GM12878 (cell line): ENCODE results near the gene IRF8. TPM values are rescaled to one million over a fixed set of nuclear protein-coding genes. Genes with fewer than 3 reads are reported as not detected.

Experiments
- ATAC-seq: fragments of 200-7000 bp; cut with Tn5 transposase; 3 replicates; pipeline ENCODE4 v1.9.1; 2020; ENCODE audit warnings: mild to moderate bottlenecking, moderate library complexity
- BruUV-seq: library from RNA; stranded (reverse); fragments of 400-500 nt; replicated peaks from 2 replicates; lab custom pipeline; 2021; lab: Mats Ljungman, UMichigan
- CTCF ChIA-PET: fragments of 300-600 bp; sonication (Branson Sonifier 250); formaldehyde crosslinking; extraction: SDS; loops from one replicate; lab custom pipeline; 2021; ENCODE audit warnings: inconsistent platforms; lab: Yijun Ruan, JAX
- POLR2A ChIA-PET: fragments of 350-600 bp; formaldehyde crosslinking; extraction: SDS; loops from one replicate; lab custom pipeline; 2021; ENCODE audit warnings: inconsistent platforms; lab: Charles Lee
- RAD21 ChIA-PET: fragments of 300-600 bp; sonication (Branson Sonifier 250); formaldehyde crosslinking; loops from one replicate; lab custom pipeline; 2023; ENCODE audit warnings: antibody characterized with exemption; ENCODE audit not compliant: unreplicated experiment; lab: Charles Lee
- SMC1A ChIA-PET: fragments of 300-600 bp; sonication (Branson Sonifier 250); formaldehyde crosslinking; loops from one replicate; lab custom pipeline; 2023; ENCODE audit not compliant: unreplicated experiment, uncharacterized antibody; lab: Charles Lee
- DNase-seq: peaks from one replicate; pipeline ENCODE4 v3.0.0-alpha.2; 2011; ENCODE audit warnings: low read depth, low spot score
- FAIRE-seq: peaks from 3 replicates; lab custom pipeline; 2011; peaks lifted over from hg19 to GRCh38; lab: Jason Lieb, UNC
- H2AFZ ChIP-seq: 2 replicates; pipeline ENCODE4 v1.6.0; 2011; ENCODE audit warnings: low read depth, low read length, control low read depth; ENCODE audit not compliant: control insufficient read depth
- H3K27ac ChIP-seq: 2 replicates; pipeline ENCODE4 v1.5.1; 2011; ENCODE audit warnings: control low read depth; ENCODE audit not compliant: control insufficient read depth, insufficient read depth
- H3K27me3 ChIP-seq, 2 experiments: replicated peaks in 1 of 2; 2 replicates each; pipeline versions ENCODE4 v1.6.0 to v1.6.1; 2011; ENCODE audit warnings: low read length in 1 of 2; ENCODE audit not compliant: control insufficient read depth in 2 of 2, insufficient read depth in 2 of 2
- H3K36me3 ChIP-seq, 2 experiments: 2 replicates each; pipeline ENCODE4 v1.5.1; 2011; ENCODE audit warnings: low read length in 1 of 2; ENCODE audit not compliant: control insufficient read depth in 2 of 2, insufficient read depth in 2 of 2
- H3K4me1 ChIP-seq: 2 replicates; pipeline ENCODE4 v1.6.1; 2011; ENCODE audit warnings: mild to moderate bottlenecking, low read length, moderate library complexity, mixed read lengths; ENCODE audit not compliant: control insufficient read depth, insufficient read depth
- H3K4me2 ChIP-seq: 2 replicates; pipeline ENCODE4 v1.6.0; 2011; ENCODE audit warnings: control low read depth; ENCODE audit not compliant: control insufficient read depth, insufficient read depth
- H3K4me3 ChIP-seq: fragments of 200-600 bp; sonication (generic); 2 replicates; pipeline ENCODE4 v1.5.1; 2016
- H3K79me2 ChIP-seq: 2 replicates; pipeline ENCODE4 v1.6.0; 2011; ENCODE audit warnings: low read length; ENCODE audit not compliant: control insufficient read depth, insufficient read depth
- H3K9ac ChIP-seq: 2 replicates; pipeline ENCODE4 v1.8.0; 2011; ENCODE audit warnings: low read length, control low read depth, mixed read lengths; ENCODE audit not compliant: control insufficient read depth, insufficient read depth
- H3K9me3 ChIP-seq: replicated peaks from 3 replicates; pipeline ENCODE4 v1.5.1; 2011; ENCODE audit warnings: mild to moderate bottlenecking, low read length; ENCODE audit not compliant: control insufficient read depth, insufficient read depth
- H4K20me1 ChIP-seq: 2 replicates; pipeline ENCODE4 v1.6.0; 2011; ENCODE audit not compliant: control insufficient read depth, insufficient read depth
- ESRRA ChIP-seq: IDR thresholded peaks from 2 replicates; pipeline ENCODE4 v1.6.1; 2012; ENCODE audit warnings: mild to moderate bottlenecking, low read length, improper control_type of control experiment
- IKZF2 ChIP-seq, 2 experiments: fragments of 450-650 bp; IDR thresholded peaks; 2 replicates each; pipeline ENCODE4 v1.6.1; 2017; ENCODE audit warnings: mild to moderate bottlenecking in 2 of 2, moderate library complexity in 2 of 2
- JUNB ChIP-seq: IDR thresholded peaks from 2 replicates; pipeline ENCODE4 v1.6.1; 2016; ENCODE audit warnings: antibody characterized with exemption, mild to moderate bottlenecking
- MYB ChIP-seq: fragments of 150-350 bp; IDR thresholded peaks from 2 replicates; pipeline ENCODE4 v1.6.1; 2014; ENCODE audit warnings: mild to moderate bottlenecking, low read depth, low read length, borderline replicate concordance
- NBN ChIP-seq: fragments of 450-650 bp; IDR thresholded peaks from 2 replicates; pipeline ENCODE4 v1.6.1; 2016
- NR2C2 ChIP-seq: IDR thresholded peaks from 2 replicates; pipeline ENCODE4 v1.6.1; 2011; ENCODE audit warnings: borderline replicate concordance, low read depth; ENCODE audit not compliant: control insufficient read depth, insufficient read length
- RUNX3 ChIP-seq: IDR thresholded peaks from 2 replicates; pipeline ENCODE4 v1.6.1; 2012; ENCODE audit warnings: low read length, inconsistent platforms
- SPI1 ChIP-seq: IDR thresholded peaks from 2 replicates; pipeline ENCODE4 v1.6.1; 2011; ENCODE audit warnings: low read depth, mild to moderate bottlenecking, low read length, moderate library complexity, borderline replicate concordance; ENCODE audit not compliant: insufficient read depth
- WRNIP1 ChIP-seq: IDR thresholded peaks from 2 replicates; pipeline ENCODE4 v1.6.1; 2011; ENCODE audit warnings: low read depth, low read length, improper control_type of control experiment, borderline replicate concordance
- WGBS: methylation state at CpG from one replicate; pipeline ENCODE4 v1.1.6; 2016; ENCODE audit warnings: low lambda C conversion rate; ENCODE audit not compliant: insufficient replicate concordance, insufficient coverage; ENCODE audit errors: missing lambda C conversion rate; 5-methylcytosine and 5-hydroxymethylcytosine counted together
- in situ Hi-C: fragments of 300-500 bp; cut with MboI; formaldehyde crosslinking; loops from 9 replicates; pipeline ENCODE4 v1.14.3; 2018; ENCODE audit warnings: mixed read lengths
- intact Hi-C: fragments of 100-400 bp; cut with micrococcal nuclease; formaldehyde crosslinking; loops from one replicate; pipeline ENCODE4 v1.14.2; 2022; ENCODE audit not compliant: unreplicated experiment
- polyA plus RNA-seq, 11 experiments: library from polyadenylated mRNA; depleted of rRNA in 4 of 11; unstranded in 6 of 11; stranded (reverse) in 5 of 11; fragments of >200 nt; fragmentation: Nextera tagmentation in 4 of 11; fragmentation: Illumina TruSeq in 1 of 11; extraction: Ambion mirVana in 4 of 11; extraction: Trizol in 1 of 11; gene quantifications; 1 replicate in 1 of 11; 2 replicates in 10 of 11; pipeline versions ENCODE4 v1.2.1 to v1.2.3, GENCODE V29; 2011 to 2016; ENCODE audit warnings: inconsistent platforms in 2 of 11, missing spikeins in 2 of 11, low read depth in 1 of 11
- total RNA-seq, 4 experiments: library from RNA; depleted of rRNA in 3 of 4; stranded (reverse); fragments of >200 nt in 3 of 4; fragmentation: Illumina TruSeq in 1 of 4; extraction: Trizol in 1 of 4; gene quantifications; 2 replicates each; pipeline versions ENCODE4 v1.2.1 to v1.2.3, GENCODE V29; 2013 to 2021
- TF ChIP-seq, protein P1 (sequence below): fragments of 450-650 bp; formaldehyde crosslinking; IDR thresholded peaks from 2 replicates; pipeline ENCODE4 v1.4.0; 2020; ENCODE audit warnings: mild to moderate bottlenecking, moderate library complexity
- TF ChIP-seq, protein P2 (sequence below), 3 experiments: IDR thresholded peaks in 2 of 3; conservative IDR thresholded peaks in 1 of 3; 2 replicates each; pipeline ENCODE4 v1.5.1; 2011; ENCODE audit warnings: low read depth in 3 of 3, low read length in 3 of 3, mild to moderate bottlenecking in 3 of 3, control low read depth in 2 of 3, moderate library complexity in 2 of 3, inconsistent platforms in 1 of 3, mixed read lengths in 1 of 3; ENCODE audit not compliant: control insufficient read depth in 2 of 3, insufficient read depth in 1 of 3; ENCODE audit errors: extremely low read depth in 1 of 3
- TF ChIP-seq, protein P3 (sequence below): fragments of 450-650 bp; IDR thresholded peaks from 2 replicates; pipeline ENCODE4 v1.6.1; 2017; ENCODE audit warnings: mild to moderate bottlenecking, moderate library complexity

Gene IRF8
- total and polyA plus RNA-seq, 10 of the 15 experiments (the other 5 are each of a cell fraction or from before 2014, with no cell fraction given), result 17.1 to 237 (median 172) TPM

DNA sequence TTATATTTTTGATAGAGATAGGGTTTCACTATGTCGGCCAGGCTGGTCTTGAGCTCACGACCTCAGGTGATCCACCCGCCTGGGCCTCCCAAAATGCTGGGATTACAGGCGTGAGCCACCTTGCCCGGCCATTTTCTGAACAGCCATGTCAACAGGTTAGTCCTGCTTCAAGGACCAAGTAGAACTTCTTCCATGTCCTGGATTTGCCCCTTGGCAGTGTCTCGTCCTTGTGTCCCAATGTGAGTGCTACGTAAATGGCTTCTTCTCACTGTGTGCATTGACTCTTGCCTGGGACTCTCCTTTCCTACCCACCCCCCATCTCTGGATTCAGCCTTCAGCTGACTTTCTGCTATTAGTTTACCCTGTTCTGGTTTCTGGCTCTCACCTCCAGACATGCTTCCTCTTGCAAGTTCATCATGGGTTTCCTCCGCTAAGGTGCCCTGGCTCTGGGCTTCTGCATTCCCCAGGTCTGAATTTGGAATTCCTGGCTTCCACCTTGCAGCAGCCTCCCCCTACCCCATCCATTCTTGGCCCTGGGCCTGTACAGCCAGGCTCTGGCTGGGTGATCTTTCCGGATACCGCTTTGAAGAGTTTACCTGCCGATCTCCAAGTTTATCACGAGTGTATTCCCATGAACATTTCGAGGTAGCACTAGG, 14.0 kb upstream of the IRF8 start:
- no TSS peak for BruUV-seq
- ChIA-PET SMC1A (interaction anchor here (0.6 to 1.1 kb wide), 4 partner anchors 13 to 23 kb away, joined by 3 to 4 read pairs (median 3); no protein-coding TSS in a partner anchor), CTCF (interaction anchor here (1.0 kb wide), 1 partner anchor 17 kb away, joined by 3 read pairs; no protein-coding TSS in a partner anchor)
- TF ChIP-seq RUNX3 (no peak), NR2C2 (no peak), WRNIP1 (no peak), JUNB (no peak), NBN (no peak), IKZF2 (IDR thresholded peaks at IDR 0.05) (no peak), ESRRA (no peak), SPI1 (no peak), MYB (no peak)
- TF ChIP-seq, protein P1, sequence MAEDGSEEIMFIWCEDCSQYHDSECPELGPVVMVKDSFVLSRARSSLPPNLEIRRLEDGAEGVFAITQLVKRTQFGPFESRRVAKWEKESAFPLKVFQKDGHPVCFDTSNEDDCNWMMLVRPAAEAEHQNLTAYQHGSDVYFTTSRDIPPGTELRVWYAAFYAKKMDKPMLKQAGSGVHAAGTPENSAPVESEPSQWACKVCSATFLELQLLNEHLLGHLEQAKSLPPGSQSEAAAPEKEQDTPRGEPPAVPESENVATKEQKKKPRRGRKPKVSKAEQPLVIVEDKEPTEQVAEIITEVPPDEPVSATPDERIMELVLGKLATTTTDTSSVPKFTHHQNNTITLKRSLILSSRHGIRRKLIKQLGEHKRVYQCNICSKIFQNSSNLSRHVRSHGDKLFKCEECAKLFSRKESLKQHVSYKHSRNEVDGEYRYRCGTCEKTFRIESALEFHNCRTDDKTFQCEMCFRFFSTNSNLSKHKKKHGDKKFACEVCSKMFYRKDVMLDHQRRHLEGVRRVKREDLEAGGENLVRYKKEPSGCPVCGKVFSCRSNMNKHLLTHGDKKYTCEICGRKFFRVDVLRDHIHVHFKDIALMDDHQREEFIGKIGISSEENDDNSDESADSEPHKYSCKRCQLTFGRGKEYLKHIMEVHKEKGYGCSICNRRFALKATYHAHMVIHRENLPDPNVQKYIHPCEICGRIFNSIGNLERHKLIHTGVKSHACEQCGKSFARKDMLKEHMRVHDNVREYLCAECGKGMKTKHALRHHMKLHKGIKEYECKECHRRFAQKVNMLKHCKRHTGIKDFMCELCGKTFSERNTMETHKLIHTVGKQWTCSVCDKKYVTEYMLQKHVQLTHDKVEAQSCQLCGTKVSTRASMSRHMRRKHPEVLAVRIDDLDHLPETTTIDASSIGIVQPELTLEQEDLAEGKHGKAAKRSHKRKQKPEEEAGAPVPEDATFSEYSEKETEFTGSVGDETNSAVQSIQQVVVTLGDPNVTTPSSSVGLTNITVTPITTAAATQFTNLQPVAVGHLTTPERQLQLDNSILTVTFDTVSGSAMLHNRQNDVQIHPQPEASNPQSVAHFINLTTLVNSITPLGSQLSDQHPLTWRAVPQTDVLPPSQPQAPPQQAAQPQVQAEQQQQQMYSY (CRISPR knock-in tag), result no peak
- TF ChIP-seq, protein P2, sequence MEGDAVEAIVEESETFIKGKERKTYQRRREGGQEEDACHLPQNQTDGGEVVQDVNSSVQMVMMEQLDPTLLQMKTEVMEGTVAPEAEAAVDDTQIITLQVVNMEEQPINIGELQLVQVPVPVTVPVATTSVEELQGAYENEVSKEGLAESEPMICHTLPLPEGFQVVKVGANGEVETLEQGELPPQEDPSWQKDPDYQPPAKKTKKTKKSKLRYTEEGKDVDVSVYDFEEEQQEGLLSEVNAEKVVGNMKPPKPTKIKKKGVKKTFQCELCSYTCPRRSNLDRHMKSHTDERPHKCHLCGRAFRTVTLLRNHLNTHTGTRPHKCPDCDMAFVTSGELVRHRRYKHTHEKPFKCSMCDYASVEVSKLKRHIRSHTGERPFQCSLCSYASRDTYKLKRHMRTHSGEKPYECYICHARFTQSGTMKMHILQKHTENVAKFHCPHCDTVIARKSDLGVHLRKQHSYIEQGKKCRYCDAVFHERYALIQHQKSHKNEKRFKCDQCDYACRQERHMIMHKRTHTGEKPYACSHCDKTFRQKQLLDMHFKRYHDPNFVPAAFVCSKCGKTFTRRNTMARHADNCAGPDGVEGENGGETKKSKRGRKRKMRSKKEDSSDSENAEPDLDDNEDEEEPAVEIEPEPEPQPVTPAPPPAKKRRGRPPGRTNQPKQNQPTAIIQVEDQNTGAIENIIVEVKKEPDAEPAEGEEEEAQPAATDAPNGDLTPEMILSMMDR (IDR thresholded peaks at IDR 0.05 in 2 of 3, conservative IDR thresholded peaks at IDR 0.05 in 1 of 3; ENCODE audit: control insufficient read depth in 2 of 3, extremely low read depth in 1 of 3, insufficient read depth in 1 of 3, low read depth in 3 of 3, low read length in 3 of 3), result no peak
- TF ChIP-seq, protein P3, sequence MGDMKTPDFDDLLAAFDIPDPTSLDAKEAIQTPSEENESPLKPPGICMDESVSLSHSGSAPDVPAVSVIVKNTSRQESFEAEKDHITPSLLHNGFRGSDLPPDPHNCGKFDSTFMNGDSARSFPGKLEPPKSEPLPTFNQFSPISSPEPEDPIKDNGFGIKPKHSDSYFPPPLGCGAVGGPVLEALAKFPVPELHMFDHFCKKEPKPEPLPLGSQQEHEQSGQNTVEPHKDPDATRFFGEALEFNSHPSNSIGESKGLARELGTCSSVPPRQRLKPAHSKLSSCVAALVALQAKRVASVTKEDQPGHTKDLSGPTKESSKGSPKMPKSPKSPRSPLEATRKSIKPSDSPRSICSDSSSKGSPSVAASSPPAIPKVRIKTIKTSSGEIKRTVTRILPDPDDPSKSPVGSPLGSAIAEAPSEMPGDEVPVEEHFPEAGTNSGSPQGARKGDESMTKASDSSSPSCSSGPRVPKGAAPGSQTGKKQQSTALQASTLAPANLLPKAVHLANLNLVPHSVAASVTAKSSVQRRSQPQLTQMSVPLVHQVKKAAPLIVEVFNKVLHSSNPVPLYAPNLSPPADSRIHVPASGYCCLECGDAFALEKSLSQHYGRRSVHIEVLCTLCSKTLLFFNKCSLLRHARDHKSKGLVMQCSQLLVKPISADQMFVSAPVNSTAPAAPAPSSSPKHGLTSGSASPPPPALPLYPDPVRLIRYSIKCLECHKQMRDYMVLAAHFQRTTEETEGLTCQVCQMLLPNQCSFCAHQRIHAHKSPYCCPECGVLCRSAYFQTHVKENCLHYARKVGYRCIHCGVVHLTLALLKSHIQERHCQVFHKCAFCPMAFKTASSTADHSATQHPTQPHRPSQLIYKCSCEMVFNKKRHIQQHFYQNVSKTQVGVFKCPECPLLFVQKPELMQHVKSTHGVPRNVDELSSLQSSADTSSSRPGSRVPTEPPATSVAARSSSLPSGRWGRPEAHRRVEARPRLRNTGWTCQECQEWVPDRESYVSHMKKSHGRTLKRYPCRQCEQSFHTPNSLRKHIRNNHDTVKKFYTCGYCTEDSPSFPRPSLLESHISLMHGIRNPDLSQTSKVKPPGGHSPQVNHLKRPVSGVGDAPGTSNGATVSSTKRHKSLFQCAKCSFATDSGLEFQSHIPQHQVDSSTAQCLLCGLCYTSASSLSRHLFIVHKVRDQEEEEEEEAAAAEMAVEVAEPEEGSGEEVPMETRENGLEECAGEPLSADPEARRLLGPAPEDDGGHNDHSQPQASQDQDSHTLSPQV, result no peak

More for the DNA sequence above, 14.0 kb upstream of the IRF8 start:
- WGBS, result 81% methylated on average over 13 of the region's 13 CpGs
- H3K79me2 ChIP-seq, result no peaks in the 10 kb centered on the region
- intact Hi-C loops, result no loop called here
- H3K27me3 ChIP-seq, result no peaks in the 10 kb centered on the region; a peak in 1 of 4 replicates
- no peak overlapping the region for H2AFZ ChIP-seq
- POLR2A ChIA-PET, result no interaction called here
- RAD21 ChIA-PET, result no interaction called here
- H3K9me3 ChIP-seq, result peaks cover under 1% of the 10 kb centered on the region; the same call in 2 of the 3 replicates
- no peaks in the 10 kb centered on the region for H4K20me1 ChIP-seq
- FAIRE-seq (no peak), DNase-seq (no peak), ATAC-seq (no peak)
- H3K36me3 ChIP-seq, result no peaks in the 10 kb centered on the region
- in situ Hi-C loops, result no loop called here
- peaks cover 48% of the 10 kb centered on the region for H3K4me1 ChIP-seq
- no peak overlapping the region for H3K4me2 ChIP-seq
- H3K9ac ChIP-seq, result no peak overlapping the region
- no peak overlapping the region for H3K4me3 ChIP-seq
- no peak overlapping the region for H3K27ac ChIP-seq
